NCI-H2107 treated with DMSO at 0.1 percent for 48 hours (cell line): ENCODE results near the gene SNED1.

ENCODE experiments used
- DNase-seq: peaks from one replicate; lab custom pipeline; 2025; ENCODE audit not compliant: unreplicated experiment; lab: John Stamatoyannopoulos, UW

The SNED1 gene

GRCh38 chr2:241003830-241004564 is 5.6 kb downstream of the SNED1 start:
- DNase-seq, result no peak

GRCh38 chr2:241005569-241005968 is 7.2 kb downstream of the SNED1 start:
- no peak for DNase-seq

GRCh38 chr2:241006412-241006811 is 8.0 kb downstream of the SNED1 start:
- no peak for DNase-seq

GRCh38 chr2:241007111-241007510 is 8.7 kb downstream of the SNED1 start:
- no peak for DNase-seq

- no peak for DNase-seq
Measured at GRCh38 chr2:241007880-241008710, 9.7 kb downstream of the SNED1 start.

- no peak for DNase-seq
Measured at GRCh38 chr2:241008711-241009121, 10.3 kb downstream of the SNED1 start.

GRCh38 chr2:241009191-241009590 is 10.8 kb downstream of the SNED1 start:
- no peak for DNase-seq

DNA sequence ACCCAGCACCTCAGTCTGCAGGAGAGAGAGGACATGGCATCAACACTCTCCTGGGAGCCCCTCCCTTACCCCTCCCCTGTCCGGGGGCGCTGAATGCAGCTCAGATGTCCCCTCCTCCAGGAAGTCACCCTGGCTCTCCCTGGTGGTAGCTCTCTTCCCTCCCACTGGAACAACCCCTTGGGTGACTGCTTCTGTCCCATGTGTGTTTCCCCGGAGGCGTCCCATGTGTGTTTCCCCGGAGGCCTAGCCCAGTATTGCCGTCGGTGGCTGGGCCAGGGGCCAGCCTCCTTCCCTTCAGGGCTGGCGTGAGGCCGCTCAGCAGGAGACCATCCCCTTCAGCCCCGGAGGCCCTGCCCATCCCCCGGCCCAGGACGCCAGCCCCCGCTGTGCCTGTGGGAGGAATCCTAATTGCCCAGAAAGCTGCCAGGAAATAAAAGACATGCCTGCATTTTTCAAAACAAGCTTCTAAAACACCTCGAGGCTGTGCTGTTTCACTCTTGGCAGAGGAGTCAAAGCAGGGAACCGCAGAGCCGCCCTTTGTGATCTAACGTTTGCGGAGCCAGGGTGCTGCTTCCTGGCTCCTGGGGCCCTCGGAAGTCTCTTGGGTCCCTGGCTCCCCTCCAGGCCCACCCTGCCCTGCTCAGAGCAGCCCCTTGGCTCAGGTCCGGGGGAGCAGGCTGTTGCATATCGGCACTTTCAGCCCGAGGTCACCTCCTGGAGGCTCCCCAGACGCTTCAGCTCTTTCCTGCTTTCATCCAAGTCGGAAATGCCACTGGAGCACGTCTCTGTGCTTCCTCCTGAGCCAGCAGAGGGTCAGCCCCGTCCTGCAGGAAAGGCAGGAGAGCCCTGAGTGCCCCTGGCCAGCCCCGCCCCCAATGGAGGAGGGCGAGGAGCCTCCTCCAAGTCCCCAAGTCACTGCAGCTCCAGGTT is 11.4 kb downstream of the SNED1 start:
- DNase-seq, result peak; percentile 18

DNA sequence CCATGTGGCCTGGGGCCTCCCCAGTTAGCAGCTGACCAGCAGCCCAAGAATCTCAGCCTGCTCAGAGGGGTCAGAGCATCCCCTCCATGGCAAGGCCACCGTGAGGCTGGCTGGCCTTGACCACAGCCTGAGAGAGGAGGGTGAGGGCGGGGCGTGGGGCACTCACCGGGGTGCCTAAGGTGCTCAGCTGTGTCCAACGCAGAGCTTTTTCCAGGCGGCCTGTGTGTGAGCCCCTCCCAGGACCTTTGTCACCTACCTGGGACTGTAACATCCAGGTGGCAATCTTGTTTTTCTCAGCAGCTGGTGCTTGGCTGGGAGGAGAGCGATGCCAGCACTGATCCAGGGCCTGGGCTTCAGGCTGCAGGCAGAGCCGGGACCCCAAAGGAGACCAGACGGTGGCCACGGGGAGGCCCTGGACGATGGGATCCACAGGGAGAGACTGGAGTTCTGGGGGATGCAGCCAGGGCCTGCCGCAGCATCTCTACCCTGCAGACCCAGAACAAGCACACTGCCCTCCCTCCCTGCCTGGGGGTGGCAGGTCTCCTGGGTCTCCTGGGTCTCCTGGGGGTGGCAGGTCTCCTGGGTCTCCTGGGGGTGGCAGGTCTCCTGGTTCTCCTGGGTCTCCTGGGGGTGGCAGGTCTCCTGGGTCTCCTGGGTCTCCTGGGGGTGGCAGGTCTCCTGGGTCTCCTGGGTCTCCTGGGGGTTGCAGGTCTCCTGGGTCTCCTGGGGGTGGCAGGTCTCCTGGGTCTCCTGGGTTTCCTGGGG is 12.3 kb downstream of the SNED1 start:
- DNase-seq, result no peak

DNA sequence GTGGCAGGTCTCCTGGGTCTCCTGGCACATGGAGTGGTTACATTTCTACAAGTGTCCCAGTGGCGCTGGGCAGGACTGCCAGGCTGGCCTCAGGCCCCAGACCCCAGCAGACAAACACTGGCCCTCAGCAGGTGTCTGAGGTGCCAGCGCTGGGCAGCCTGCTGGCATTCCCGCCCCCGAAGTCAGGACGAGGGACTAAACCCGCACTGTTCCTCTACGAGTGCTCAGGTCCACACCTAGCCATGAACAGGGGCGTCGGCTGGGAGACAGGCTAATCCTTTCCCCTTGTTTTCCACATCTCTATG is 12.8 kb downstream of the SNED1 start:
- no peak for DNase-seq

DNA sequence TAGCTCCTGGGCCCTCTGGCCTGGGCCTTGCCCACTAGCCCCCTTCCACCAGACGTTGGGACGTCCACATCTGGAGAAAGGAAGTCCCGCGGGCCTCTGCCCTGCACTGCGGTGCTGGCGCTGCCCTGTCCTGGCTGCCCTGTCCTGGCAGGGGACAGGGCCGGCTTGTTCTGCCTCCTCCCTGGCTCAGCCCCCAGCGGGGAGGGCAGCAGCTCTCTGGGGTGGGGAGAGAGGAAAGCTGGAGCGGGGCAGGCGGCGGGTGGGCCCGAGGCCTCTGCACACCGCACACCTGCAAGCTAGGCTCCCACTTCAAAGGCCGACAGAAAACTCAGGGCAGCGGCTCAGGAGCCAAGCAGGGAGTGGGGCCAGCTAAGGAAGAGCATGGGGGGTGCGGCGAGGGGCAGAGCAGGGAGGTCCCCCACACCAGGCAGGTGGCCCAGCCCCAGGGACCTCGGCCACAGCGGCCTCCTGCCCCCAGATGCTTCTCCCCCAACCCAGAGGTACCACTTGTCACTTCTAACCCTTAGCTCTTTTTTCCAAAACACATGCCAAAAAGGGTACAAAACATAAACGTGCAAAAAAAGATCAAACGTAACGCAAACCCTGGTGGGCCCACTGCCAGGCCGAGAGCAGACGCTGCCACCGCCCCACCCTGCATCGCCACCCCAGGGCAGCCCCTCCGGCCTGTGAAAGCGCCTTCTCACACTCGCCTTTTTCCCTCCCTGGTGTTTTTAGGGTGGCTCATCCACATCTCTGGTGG is 13.5 kb downstream of the SNED1 start:
- DNase-seq, result no peak

DNA sequence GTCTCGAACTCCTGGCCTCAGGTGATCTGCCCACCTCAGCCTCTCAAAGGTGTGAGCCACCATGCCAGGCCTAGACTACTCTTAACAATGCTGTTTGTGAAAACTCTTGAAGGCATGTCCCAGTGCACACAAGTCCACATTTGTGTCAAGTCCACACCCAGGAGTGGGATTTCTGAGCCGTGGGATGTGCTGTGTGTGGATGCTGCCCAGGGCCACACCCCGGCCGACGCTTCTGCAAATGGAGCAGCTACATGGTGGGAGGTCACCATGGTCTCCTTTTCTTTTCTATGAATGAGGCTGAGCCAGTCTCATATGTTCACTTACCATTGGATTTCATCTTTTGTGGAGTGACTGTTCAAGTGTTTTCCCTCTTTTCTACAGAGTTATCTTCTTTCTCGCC is 15.8 kb downstream of the SNED1 start:
- DNase-seq, result no peak

GRCh38 chr2:241014764-241015163 is 16.3 kb downstream of the SNED1 start:
- no peak for DNase-seq

DNA sequence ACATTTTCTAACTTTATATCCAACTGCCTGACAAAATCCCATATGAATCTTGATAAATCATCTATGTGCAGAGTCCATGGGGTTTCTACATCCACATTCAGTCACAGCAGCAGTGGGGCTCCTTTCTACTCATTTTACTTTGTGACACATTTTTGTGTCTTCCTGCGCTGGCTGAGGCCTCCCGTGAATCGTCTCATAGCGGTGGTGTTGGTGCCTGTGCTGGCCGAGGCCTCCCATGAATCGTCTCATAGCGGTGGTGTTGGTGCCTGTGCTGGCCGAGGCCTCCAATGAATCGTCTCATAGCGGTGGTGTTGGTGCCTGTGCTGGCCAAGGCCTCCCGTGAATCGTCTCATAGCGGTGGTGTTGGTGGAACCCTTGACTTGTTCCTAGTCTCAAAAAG is 17.0 kb downstream of the SNED1 start:
- DNase-seq, result no peak

DNA sequence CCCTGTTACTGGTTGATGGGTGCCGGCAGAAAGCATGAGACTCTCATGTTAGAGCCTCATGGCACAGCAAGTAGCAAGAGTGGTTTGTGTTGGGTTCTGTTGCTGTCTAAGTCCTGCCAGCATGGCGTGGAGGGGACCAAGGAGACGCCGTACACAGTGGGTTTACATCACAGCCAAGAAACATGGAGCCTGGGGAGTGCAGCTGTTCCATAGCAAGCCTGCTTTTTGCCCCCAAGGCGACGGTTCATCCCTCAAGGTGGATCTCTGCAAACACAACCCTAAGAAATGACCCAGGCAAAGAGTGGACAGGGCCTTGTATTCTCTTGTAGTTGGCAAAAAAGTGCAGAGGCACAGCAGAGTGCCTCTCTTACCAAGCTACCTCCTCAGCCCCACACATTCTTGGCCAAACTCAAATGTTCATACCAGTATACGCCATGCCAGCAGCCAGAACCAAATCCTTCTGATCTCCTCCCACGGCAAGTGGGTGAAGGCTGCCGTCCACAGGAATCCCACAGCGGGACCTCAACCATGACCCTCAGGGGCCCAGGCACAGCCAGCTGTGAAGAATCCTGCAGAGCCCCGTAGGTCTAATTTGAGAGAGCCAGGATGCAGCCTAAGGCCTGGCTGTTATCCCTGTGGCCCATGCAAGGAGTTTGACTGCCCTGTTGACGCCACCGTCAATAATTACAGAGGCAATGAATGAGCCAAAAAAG is 19.0 kb downstream of the SNED1 start:
- DNase-seq, result no peak

- DNase-seq, result no peak
Measured at GRCh38 chr2:241018051-241018891, 19.9 kb downstream of the SNED1 start.

DNA sequence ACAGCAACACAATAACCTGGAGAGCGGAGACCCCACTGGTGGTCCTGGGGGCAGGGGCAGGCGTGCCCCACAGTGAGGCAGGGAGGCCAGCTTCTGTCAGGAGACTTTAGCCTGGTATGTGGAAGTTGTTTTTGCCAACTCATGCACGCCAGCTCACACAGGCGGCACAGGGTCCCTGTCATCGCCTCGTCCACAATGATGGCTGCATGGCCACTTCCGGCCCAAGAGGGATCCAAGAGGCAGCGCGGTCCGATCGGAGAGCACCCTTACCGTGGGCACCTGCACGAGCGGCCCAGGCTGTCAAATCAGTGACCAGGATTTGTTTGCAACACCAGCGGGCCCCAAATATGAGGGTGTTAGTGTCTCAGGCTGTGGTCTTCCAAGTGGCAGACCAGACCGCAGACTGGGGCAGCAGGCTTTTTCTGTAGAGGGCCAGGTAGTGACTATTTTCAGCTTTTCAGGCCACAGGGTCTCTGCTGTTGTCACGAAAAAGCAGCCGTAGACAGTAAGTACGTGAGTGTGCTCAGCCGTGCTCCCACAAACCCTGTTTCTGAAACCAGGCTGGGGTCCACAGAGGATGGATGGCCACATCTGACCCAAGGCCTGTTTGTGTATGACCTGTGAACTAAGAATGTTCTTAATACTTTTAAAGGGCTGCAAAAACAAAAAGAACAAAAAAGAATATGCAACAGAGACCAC is 21.2 kb downstream of the SNED1 start:
- no peak for DNase-seq

DNA sequence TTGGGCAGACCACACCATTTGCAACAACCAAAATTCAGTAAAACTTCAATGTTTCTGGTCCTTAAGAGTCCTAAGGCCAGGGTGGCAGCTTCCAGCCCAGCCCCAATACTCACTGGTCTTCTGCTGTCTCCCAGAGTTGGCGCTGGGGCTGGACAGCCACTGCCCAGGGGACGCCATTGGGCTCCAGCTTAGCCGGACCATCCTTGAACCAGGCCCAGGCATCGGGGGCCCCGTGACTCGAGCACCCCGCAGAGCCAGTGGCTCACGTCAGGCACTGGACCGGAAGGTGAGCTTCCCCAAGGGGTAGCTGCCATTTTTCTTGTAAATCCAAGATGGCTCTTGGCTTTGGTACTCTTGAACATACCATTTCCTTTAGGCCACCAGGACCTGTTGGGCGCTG is 21.8 kb downstream of the SNED1 start:
- no peak for DNase-seq
